ENCODE results near the gene TSPO2. TPM values are rescaled to one million over a fixed set of nuclear protein-coding genes. Genes with fewer than 3 reads are reported as not detected.

TSPO2 gene
- total RNA-seq, 1 experiment from 2014 or later: not detected

DNA sequence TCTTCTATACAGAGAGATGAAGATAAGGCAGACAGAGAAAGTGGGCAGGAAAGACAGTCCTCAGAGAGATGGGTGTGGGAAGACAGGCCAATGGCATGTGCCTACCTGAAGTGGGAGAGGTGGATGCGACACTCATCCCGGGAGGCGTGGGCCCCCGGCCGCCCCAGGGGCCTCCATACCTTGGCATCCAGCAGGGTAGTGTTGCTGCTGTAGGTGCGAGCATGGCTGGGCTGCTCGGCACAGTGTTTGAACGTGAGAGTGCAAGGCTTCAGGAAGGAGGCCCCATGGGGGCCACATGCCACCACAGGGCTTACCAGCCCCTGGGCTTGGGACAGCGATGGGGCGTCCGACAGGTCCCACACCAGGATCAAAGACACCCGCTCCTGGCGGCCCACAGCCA lies 8.5 kb upstream of the TSPO2 start:
- H3K79me2 ChIP-seq (ENCODE audit: insufficient read depth, low read length): no peaks in the 10 kb centered on the region
- H3K4me2 ChIP-seq (ENCODE audit: low read length): no peak overlapping the region
- no peaks in the 10 kb centered on the region for H3K36me3 ChIP-seq (ENCODE audit: control insufficient read depth in 1 of 2, insufficient read depth in 2 of 2, low read length in 2 of 2)
- H2AFZ ChIP-seq (ENCODE audit: low read depth, low read length, poor library complexity, severe bottlenecking): no peak overlapping the region
- POLR2A ChIA-PET: no interaction called here
- peaks cover 5 to 15% of the 10 kb centered on the region in 2 experiments; a peak in 3 of 4 replicates for H3K4me1 ChIP-seq (ENCODE audit: control insufficient read depth in 1 of 2, insufficient read depth in 2 of 2, low read length in 2 of 2)
- CTCF ChIA-PET: no interaction called here
- no peaks in the 10 kb centered on the region for H3K9me3 ChIP-seq (ENCODE audit: control insufficient read depth in 1 of 2, insufficient read depth in 1 of 2, low read depth in 1 of 2, low read length in 2 of 2)
- intact Hi-C loops (cut with micrococcal nuclease): no loop called here
- H3K9ac ChIP-seq (ENCODE audit: low read length): no peak overlapping the region
- H3K27ac ChIP-seq (ENCODE audit: low read depth, low read length): no peak overlapping the region
- DNase-seq (ENCODE audit: low read depth, low spot score) (no peak), ATAC-seq (no peak)
- no TSS peak for BruUV-seq (replicated peaks)
- no peaks in the 10 kb centered on the region for H4K20me1 ChIP-seq (ENCODE audit: insufficient read depth)
- H3K9me2 ChIP-seq (ENCODE audit: insufficient read depth): no peaks in the 10 kb centered on the region
- no peak for TF ChIP-seq CBX3 (IDR thresholded peaks at IDR 0.05; ENCODE audit: low read depth)
- TF ChIP-seq, protein P1, sequence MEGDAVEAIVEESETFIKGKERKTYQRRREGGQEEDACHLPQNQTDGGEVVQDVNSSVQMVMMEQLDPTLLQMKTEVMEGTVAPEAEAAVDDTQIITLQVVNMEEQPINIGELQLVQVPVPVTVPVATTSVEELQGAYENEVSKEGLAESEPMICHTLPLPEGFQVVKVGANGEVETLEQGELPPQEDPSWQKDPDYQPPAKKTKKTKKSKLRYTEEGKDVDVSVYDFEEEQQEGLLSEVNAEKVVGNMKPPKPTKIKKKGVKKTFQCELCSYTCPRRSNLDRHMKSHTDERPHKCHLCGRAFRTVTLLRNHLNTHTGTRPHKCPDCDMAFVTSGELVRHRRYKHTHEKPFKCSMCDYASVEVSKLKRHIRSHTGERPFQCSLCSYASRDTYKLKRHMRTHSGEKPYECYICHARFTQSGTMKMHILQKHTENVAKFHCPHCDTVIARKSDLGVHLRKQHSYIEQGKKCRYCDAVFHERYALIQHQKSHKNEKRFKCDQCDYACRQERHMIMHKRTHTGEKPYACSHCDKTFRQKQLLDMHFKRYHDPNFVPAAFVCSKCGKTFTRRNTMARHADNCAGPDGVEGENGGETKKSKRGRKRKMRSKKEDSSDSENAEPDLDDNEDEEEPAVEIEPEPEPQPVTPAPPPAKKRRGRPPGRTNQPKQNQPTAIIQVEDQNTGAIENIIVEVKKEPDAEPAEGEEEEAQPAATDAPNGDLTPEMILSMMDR (IDR thresholded peaks at IDR 0.05 in 2 of 3, conservative IDR thresholded peaks at IDR 0.05 in 1 of 3; ENCODE audit: borderline replicate concordance in 1 of 3, insufficient read depth in 1 of 3, low read depth in 2 of 3, low read length in 2 of 3): no peak
- no peak for TF ChIP-seq TCF7L2 (IDR thresholded peaks at IDR 0.05; ENCODE audit: borderline replicate concordance, extremely low read depth, insufficient read depth, insufficient read length)
- TF ChIP-seq, protein P2, sequence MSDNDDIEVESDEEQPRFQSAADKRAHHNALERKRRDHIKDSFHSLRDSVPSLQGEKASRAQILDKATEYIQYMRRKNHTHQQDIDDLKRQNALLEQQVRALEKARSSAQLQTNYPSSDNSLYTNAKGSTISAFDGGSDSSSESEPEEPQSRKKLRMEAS (IDR thresholded peaks at IDR 0.05): no peak
- no peak for TF ChIP-seq SP1 (IDR thresholded peaks at IDR 0.05; ENCODE audit: low read depth)
- no peak for TF ChIP-seq EGR1 (IDR thresholded peaks at IDR 0.05; ENCODE audit: low read depth)
- TF ChIP-seq, protein P3, sequence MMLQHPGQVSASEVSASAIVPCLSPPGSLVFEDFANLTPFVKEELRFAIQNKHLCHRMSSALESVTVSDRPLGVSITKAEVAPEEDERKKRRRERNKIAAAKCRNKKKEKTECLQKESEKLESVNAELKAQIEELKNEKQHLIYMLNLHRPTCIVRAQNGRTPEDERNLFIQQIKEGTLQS (IDR thresholded peaks at IDR 0.05): no peak
- TF ChIP-seq POLR2A (IDR thresholded peaks at IDR 0.05; ENCODE audit: borderline replicate concordance, extremely low read depth, insufficient read depth, insufficient read length): no peak
- no peak for TF ChIP-seq SIN3A (IDR thresholded peaks at IDR 0.05; ENCODE audit: low read depth)
- TF ChIP-seq JUND (IDR thresholded peaks at IDR 0.05): no peak
- TF ChIP-seq ELF1 (IDR thresholded peaks at IDR 0.05; ENCODE audit: borderline replicate concordance, low read depth): no peak
- TF ChIP-seq YY1 (IDR thresholded peaks at IDR 0.05; ENCODE audit: extremely low read depth, insufficient replicate concordance, low read depth, low read length): no peak
- TF ChIP-seq ZFX (IDR thresholded peaks at IDR 0.05): no peak
- no peak for TF ChIP-seq EZH2 (IDR thresholded peaks at IDR 0.05)
- H3K4me3 ChIP-seq (replicated peaks in 1 of 2; ENCODE audit: low read depth in 1 of 2, low read length in 2 of 2): no peak overlapping the region
- no peaks in the 10 kb centered on the region for H3K27me3 ChIP-seq (ENCODE audit: insufficient read depth, low read length)
- RAD21 ChIA-PET (ENCODE audit: low non-redundant PET in 1 of 2, low total read pairs in 2 of 2, uncharacterized antibody in 2 of 2, unreplicated experiment in 2 of 2): no interaction called here
